Astrocyte (in vitro differentiated cells and primary cell): ENCODE results near the gene NUCKS1.

Source experiments
- CTCF ChIP-seq: IDR thresholded peaks from 2 replicates; pipeline ENCODE4 v1.5.1; 2011; ENCODE audit warnings: low read depth, mild to moderate bottlenecking, inconsistent platforms, low read length, moderate library complexity; ENCODE audit not compliant: insufficient read depth
- EZH2 ChIP-seq: IDR thresholded peaks from 2 replicates; pipeline ENCODE4 v1.6.1; 2012; ENCODE audit warnings: mild to moderate bottlenecking, low read length, inconsistent platforms; ENCODE audit not compliant: insufficient read depth

- TF ChIP-seq CTCF: no peak
- TF ChIP-seq EZH2: no peak
Measured at GRCh38 chr1:205670611-205671430, 79.2 kb downstream of the NUCKS1 start.
